WERI-Rb-1 (cell line): ENCODE data around the gene AXDND1.
"Not testable (repeated sequence)": the region's sequence is repeated elsewhere in the genome, so short reads cannot be mapped to it uniquely, and the experiment has no call there.

ENCODE experiments used
- DNase-seq: peaks from one replicate; pipeline ENCODE4 v3.0.0-alpha.2; 2020
- H3K27ac ChIP-seq: fragments of 250-450 bp; sonication (Bioruptor Pico); 2 replicates; pipeline ENCODE4 v1.5.1; 2020; ENCODE audit warnings: mild to moderate bottlenecking, moderate library complexity
- H3K27me3 ChIP-seq: fragments of 250-450 bp; sonication (Bioruptor Pico); 2 replicates; pipeline ENCODE4 v1.5.1; 2021; ENCODE audit warnings: mild to moderate bottlenecking, low read depth, moderate library complexity; ENCODE audit not compliant: insufficient read depth, severe bottlenecking
- H3K36me3 ChIP-seq: fragments of 250-450 bp; sonication (Bioruptor Pico); 2 replicates; pipeline ENCODE4 v1.5.1; 2020; ENCODE audit warnings: mild to moderate bottlenecking, moderate library complexity
- H3K4me3 ChIP-seq: 2 replicates; pipeline ENCODE4 v1.5.1; 2011; ENCODE audit warnings: low read depth, mild to moderate bottlenecking, control low read depth, low read length
- H3K9me3 ChIP-seq: fragments of 250-450 bp; sonication (Bioruptor Pico); 2 replicates; pipeline ENCODE4 v1.5.1; 2021; ENCODE audit warnings: mild to moderate bottlenecking, moderate library complexity; ENCODE audit not compliant: severe bottlenecking
- CTCF ChIP-seq: IDR thresholded peaks from 2 replicates; pipeline ENCODE4 v1.5.1; 2011; ENCODE audit warnings: low read depth, mild to moderate bottlenecking, control low read depth, inconsistent platforms, low read length

Gene AXDND1

GRCh38 chr1:179351281-179351680 lies 14.5 kb upstream of the AXDND1 start:
- H3K27me3 ChIP-seq: no peaks in the 10 kb centered on the region
- peaks cover 61% of the 10 kb centered on the region for H3K36me3 ChIP-seq
- DNase-seq: no peak
- no peak overlapping the region for H3K4me3 ChIP-seq
- H3K27ac ChIP-seq: no peak overlapping the region
- H3K9me3 ChIP-seq: no peaks in the 10 kb centered on the region
- TF ChIP-seq CTCF: no peak

- Histone ChIP-seq H3K9me3 (no peaks in the 10 kb centered on the region), H3K27me3 (no peaks in the 10 kb centered on the region), H3K36me3 (peaks cover 54% of the 10 kb centered on the region), H3K27ac (no peak overlapping the region), H3K4me3 (no peak overlapping the region)
- no peak for TF ChIP-seq CTCF
- DNase-seq: no peak
These were observed 13.5 kb upstream of the AXDND1 start for GRCh38 chr1:179352236-179352635.

DNA sequence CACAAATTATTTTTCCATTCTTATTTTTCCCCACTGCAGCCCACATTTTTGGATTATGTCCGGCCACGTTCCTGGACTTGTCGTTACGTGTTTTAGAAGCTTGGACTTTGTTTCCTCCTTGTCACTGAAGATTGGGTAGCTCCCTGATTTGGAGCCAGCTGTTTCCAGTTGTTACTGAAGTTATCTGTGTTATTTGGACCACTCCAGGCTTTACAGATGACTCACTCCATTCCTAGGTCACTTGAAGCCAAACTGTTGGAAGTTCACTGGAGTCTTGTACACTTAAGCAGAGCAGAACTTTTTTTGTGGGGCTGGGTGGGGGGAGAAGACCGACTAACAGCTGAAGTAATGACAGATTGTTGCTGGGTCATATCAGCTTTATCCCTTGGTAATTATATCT lies 12.2 kb upstream of the AXDND1 start:
- no peak overlapping the region for H3K27ac ChIP-seq
- H3K4me3 ChIP-seq: no peak overlapping the region
- H3K36me3 ChIP-seq: peaks cover 43% of the 10 kb centered on the region
- no peaks in the 10 kb centered on the region for H3K27me3 ChIP-seq
- no peaks in the 10 kb centered on the region for H3K9me3 ChIP-seq
- no peak for DNase-seq
- no peak for TF ChIP-seq CTCF

DNA sequence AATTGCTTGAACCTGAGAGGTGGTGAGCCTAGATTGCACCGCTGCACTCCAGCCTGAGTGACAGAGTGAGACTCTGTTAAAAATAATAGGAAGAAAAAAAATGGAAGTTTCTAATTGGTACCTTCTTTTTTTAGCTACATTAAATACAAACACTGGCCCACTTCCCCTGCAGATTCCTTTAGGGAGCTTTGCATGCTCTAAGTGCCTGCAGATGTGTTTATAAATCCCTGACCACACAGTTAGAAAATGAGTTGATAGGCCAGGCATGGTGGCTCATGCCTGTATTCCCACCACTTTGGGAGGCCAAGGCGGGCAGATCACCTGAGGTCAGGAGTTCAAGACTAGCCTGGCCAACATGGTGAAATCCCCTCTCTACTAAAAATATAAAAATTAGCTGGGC lies 4.1 kb upstream of the AXDND1 start:
- H3K4me3 ChIP-seq, H3K9me3 ChIP-seq, H3K36me3 ChIP-seq, DNase-seq, H3K27me3 ChIP-seq, H3K27ac ChIP-seq: not testable (repeated sequence)

DNA sequence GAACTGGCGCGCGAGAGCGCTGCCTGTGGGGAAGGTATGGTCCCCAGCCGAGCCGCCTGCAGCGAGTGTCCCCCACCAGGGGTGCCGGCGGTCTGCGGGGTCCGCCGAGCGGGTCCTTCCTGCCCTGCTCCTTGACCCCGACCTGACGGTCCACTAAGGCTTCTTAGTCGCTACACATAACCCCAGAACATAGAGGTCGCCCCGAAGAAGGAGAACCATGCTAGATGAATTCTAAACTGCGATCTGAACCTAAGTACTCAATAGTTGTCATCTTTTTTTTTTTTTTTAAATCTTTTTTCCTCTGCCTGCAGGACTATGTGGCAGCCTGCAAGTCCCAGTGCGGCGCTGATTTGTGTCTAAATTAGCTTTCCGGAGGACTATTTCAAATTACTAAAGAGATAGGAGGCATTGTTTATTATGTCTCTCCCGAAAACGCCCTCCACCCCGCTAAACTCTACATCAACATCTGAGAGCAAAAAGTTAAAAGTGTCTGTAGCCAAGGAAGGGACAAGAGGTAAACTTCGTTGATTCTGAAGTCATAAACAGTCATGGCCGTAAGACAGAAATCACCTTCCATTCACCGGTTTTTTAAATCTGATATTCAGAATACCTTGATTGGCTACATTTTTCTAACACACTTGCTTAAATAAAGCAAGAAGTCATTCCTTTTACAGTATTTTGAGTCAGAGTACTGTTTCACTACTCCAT lies 476 bp downstream of the AXDND1 start:
- no peaks in the 10 kb centered on the region for H3K9me3 ChIP-seq
- H3K27me3 ChIP-seq: no peaks in the 10 kb centered on the region
- peak overlapping the region; percentile 81 for H3K4me3 ChIP-seq
- peak overlapping the region; percentile 87 for H3K27ac ChIP-seq
- H3K36me3 ChIP-seq: no peaks in the 10 kb centered on the region
- DNase-seq: no peak
- no peak for TF ChIP-seq CTCF

DNA sequence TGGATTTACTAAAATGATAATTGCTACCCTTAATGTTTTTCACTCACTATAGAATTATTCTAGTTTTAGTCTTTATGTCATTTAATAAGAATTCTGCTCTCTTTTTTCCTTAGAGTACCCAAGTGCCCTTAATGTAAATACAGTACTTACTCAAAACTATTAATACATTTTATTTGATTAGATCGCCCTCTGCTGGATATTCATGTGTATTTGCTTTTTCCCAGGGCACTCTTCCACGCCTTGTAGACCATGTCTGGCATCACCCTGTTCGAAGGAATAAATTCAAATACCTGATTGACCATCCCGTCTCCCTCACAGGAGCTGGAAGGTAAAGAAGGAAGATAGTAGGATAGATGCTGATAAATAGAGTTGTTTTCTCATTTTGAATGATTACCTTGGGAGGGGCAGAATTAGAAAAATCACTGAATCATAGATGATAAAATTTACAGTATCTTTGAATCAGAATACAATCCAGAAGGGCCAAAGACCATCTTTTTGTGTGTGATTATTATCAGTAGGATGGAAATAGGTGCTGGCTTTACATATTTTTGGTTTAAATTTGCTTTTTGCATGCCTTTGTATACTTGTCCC lies 4.1 kb downstream of the AXDND1 start:
- Histone ChIP-seq H3K27ac (no peak overlapping the region), H3K27me3 (no peaks in the 10 kb centered on the region), H3K4me3 (no peak overlapping the region), H3K36me3 (no peaks in the 10 kb centered on the region), H3K9me3 (no peaks in the 10 kb centered on the region)
- peak; percentile 37 for DNase-seq
- peak; percentile 18; the same call in 1 of the 2 replicates for TF ChIP-seq CTCF
